ENCODE measurements around the gene EGFR.

The EGFR gene

GRCh38 chr7:55081472-55082227 lies 62.8 kb downstream of the EGFR start:
- no peak for DNase-seq (ENCODE audit: low read depth)

GRCh38 chr7:55082228-55082603 lies 63.4 kb downstream of the EGFR start:
- DNase-seq (ENCODE audit: low read depth): no peak

GRCh38 chr7:55083206-55083605 lies 64.4 kb downstream of the EGFR start:
- no peak for DNase-seq (ENCODE audit: low read depth)

- DNase-seq (ENCODE audit: low read depth): no peak
Observed at GRCh38 chr7:55084307-55084706, 65.5 kb downstream of the EGFR start.

- no peak for DNase-seq (ENCODE audit: low read depth)
Observed at GRCh38 chr7:55085511-55086412, 66.9 kb downstream of the EGFR start.

GRCh38 chr7:55086413-55087201 lies 67.8 kb downstream of the EGFR start:
- no peak for DNase-seq (ENCODE audit: low read depth)

- DNase-seq (ENCODE audit: low read depth): no peak
Observed at GRCh38 chr7:55087521-55087961, 68.7 kb downstream of the EGFR start.

GRCh38 chr7:55088107-55088506 lies 69.3 kb downstream of the EGFR start:
- no peak for DNase-seq (ENCODE audit: low read depth)

GRCh38 chr7:55088620-55089019 lies 69.8 kb downstream of the EGFR start:
- DNase-seq (ENCODE audit: low read depth): no peak

- no peak for DNase-seq (ENCODE audit: low read depth)
Observed at GRCh38 chr7:55092186-55092974, 73.6 kb downstream of the EGFR start.

- no peak for DNase-seq (ENCODE audit: low read depth)
Observed at GRCh38 chr7:55092975-55093373, 74.2 kb downstream of the EGFR start.

GRCh38 chr7:55093674-55094073 lies 74.9 kb downstream of the EGFR start:
- no peak for DNase-seq (ENCODE audit: low read depth)

GRCh38 chr7:55094092-55094690 lies 75.4 kb downstream of the EGFR start:
- DNase-seq (ENCODE audit: low read depth): no peak

- no peak for DNase-seq (ENCODE audit: low read depth)
Observed at GRCh38 chr7:55095672-55096071, 76.9 kb downstream of the EGFR start.

- no peak for DNase-seq (ENCODE audit: low read depth)
Observed at GRCh38 chr7:55096323-55096722, 77.5 kb downstream of the EGFR start.

- DNase-seq (ENCODE audit: low read depth): no peak
Observed at GRCh38 chr7:55097100-55097499, 78.3 kb downstream of the EGFR start.

- DNase-seq (ENCODE audit: low read depth): no peak
Observed at GRCh38 chr7:55099066-55099820, 80.4 kb downstream of the EGFR start.

- no peak for DNase-seq (ENCODE audit: low read depth)
Observed at GRCh38 chr7:55099821-55100543, 81.2 kb downstream of the EGFR start.

GRCh38 chr7:55100544-55101327 lies 81.9 kb downstream of the EGFR start:
- DNase-seq (ENCODE audit: low read depth): no peak
